NCI-H226 (cell line): ENCODE measurements around the gene OSTF1.

ENCODE experiments used
- DNase-seq: peaks from one replicate; pipeline ENCODE4 v3.0.0-alpha.2; 2015

Gene OSTF1

GRCh38 chr9:75087824-75088645 is at the start of gene OSTF1, which contains the start of gene NMRK1:
Gene OSTF1, plus strand, starts transcription at chr9:75088514. Its CDS starts 179 bp downstream, at chr9:75088693.
Gene NMRK1, minus strand, starts transcription at chr9:75088155. Its CDS starts 5,040 bp downstream, at chr9:75083115.
- peak; percentile 98 for DNase-seq

GRCh38 chr9:75039009-75039408 is 49.3 kb upstream of the OSTF1 start:
- DNase-seq: peak; percentile 51

- no peak for DNase-seq
Measured at GRCh38 chr9:75039801-75040200, 48.5 kb upstream of the OSTF1 start.

GRCh38 chr9:75041041-75041440 is 47.3 kb upstream of the OSTF1 start:
- no peak for DNase-seq

- no peak for DNase-seq
Measured at GRCh38 chr9:75046725-75047345, 41.5 kb upstream of the OSTF1 start.

- no peak for DNase-seq
Measured at GRCh38 chr9:75047506-75047905, 40.8 kb upstream of the OSTF1 start.

- no peak for DNase-seq
Measured at GRCh38 chr9:75051285-75051684, 37.0 kb upstream of the OSTF1 start.

- DNase-seq: no peak
Measured at GRCh38 chr9:75053869-75054268, 34.4 kb upstream of the OSTF1 start.

- DNase-seq: no peak
Measured at GRCh38 chr9:75054368-75055001, 33.8 kb upstream of the OSTF1 start.

- DNase-seq: no peak
Measured at GRCh38 chr9:75061169-75061568, 27.1 kb upstream of the OSTF1 start.

- DNase-seq: no peak
Measured at GRCh38 chr9:75063556-75064305, 24.6 kb upstream of the OSTF1 start.

GRCh38 chr9:75064307-75065025 is 23.8 kb upstream of the OSTF1 start:
- peak; percentile 31 for DNase-seq

GRCh38 chr9:75065510-75065909 is 22.8 kb upstream of the OSTF1 start:
- DNase-seq: no peak

- DNase-seq: no peak
Measured at GRCh38 chr9:75067894-75068293, 20.4 kb upstream of the OSTF1 start.

GRCh38 chr9:75069171-75069570 is 19.1 kb upstream of the OSTF1 start:
- DNase-seq: no peak

- DNase-seq: no peak
Measured at GRCh38 chr9:75071530-75072122, 16.7 kb upstream of the OSTF1 start.

- no peak for DNase-seq
Measured at GRCh38 chr9:75072895-75073294, 15.4 kb upstream of the OSTF1 start.

GRCh38 chr9:75081632-75082031 is 6.7 kb upstream of the OSTF1 start:
- no peak for DNase-seq

GRCh38 chr9:75083188-75083970 is 4.9 kb upstream of the OSTF1 start:
- DNase-seq: no peak

GRCh38 chr9:75084081-75084672 is 4.1 kb upstream of the OSTF1 start:
- no peak for DNase-seq

- DNase-seq: no peak
Measured at GRCh38 chr9:75085640-75086039, 2.7 kb upstream of the OSTF1 start.
